HepG2 (cell line): ENCODE measurements around the gene OR4K2. TPM values are rescaled to one million over a fixed set of nuclear protein-coding genes. Genes with fewer than 3 reads are reported as not detected.

Source experiments
- ATF5 ChIP-seq: sonication (generic); formaldehyde crosslinking; IDR thresholded peaks from 2 replicates; pipeline ENCODE4 v1.4.0; 2020; ENCODE audit warnings: mild to moderate bottlenecking, low read depth, missing genetic modification reagents
- ERF ChIP-seq: IDR thresholded peaks from 2 replicates; pipeline ENCODE4 v1.6.1; 2018; ENCODE audit warnings: missing biosample characterization, missing genetic modification reagents
- HHEX ChIP-seq: IDR thresholded peaks from 2 replicates; pipeline ENCODE4 v1.6.1; 2016; ENCODE audit warnings: control low read depth
- IRF1 ChIP-seq: sonication (generic); formaldehyde crosslinking; IDR thresholded peaks from 2 replicates; pipeline ENCODE4 v1.4.0; 2020; ENCODE audit warnings: low read depth, mild to moderate bottlenecking, missing genetic modification reagents
- NR3C1 ChIP-seq: sonication (generic); formaldehyde crosslinking; IDR thresholded peaks from 2 replicates; pipeline ENCODE4 v1.4.0; 2020; ENCODE audit warnings: missing genetic modification reagents
- SNAPC5 ChIP-seq: sonication (generic); formaldehyde crosslinking; IDR thresholded peaks from 2 replicates; pipeline ENCODE4 v1.8.1; 2023; ENCODE audit warnings: mild to moderate bottlenecking, missing genetic modification reagents, borderline replicate concordance
- SP140L ChIP-seq: sonication (generic); formaldehyde crosslinking; IDR thresholded peaks from 2 replicates; pipeline ENCODE4 v1.4.0; 2020; ENCODE audit warnings: missing genetic modification reagents, borderline replicate concordance
- TBP ChIP-seq: sonication (generic); formaldehyde crosslinking; IDR thresholded peaks from 2 replicates; pipeline ENCODE4 v1.5.0; 2020; ENCODE audit warnings: missing genetic modification reagents
- ZHX2 ChIP-seq, 2 experiments: sonication (generic) in 1 of 2; formaldehyde crosslinking in 1 of 2; IDR thresholded peaks; 2 replicates each; pipeline versions ENCODE4 v1.6.1 to v1.9.0; 2014 to 2022; ENCODE audit warnings: antibody characterized with exemption in 1 of 2, borderline replicate concordance in 1 of 2, inconsistent platforms in 1 of 2, low read depth in 1 of 2, missing genetic modification reagents in 1 of 2
- ZNF432 ChIP-seq: sonication (generic); formaldehyde crosslinking; IDR thresholded peaks from 2 replicates; pipeline ENCODE4 v1.5.0; 2020; ENCODE audit warnings: missing genetic modification reagents, mild to moderate bottlenecking, borderline replicate concordance
- ZNF816 ChIP-seq: sonication (generic); formaldehyde crosslinking; IDR thresholded peaks from 2 replicates; pipeline ENCODE4 v1.8.0; 2022; ENCODE audit warnings: missing genetic modification reagents, mild to moderate bottlenecking, borderline replicate concordance
- polyA plus RNA-seq, 8 experiments: library from polyadenylated mRNA; depleted of rRNA in 3 of 8; stranded (reverse) in 7 of 8; unstranded in 1 of 8; fragments of >200 nt; fragmentation: Illumina TruSeq in 4 of 8; extraction: Trizol in 4 of 8; gene quantifications; 2 replicates each; pipeline versions ENCODE4 v1.2.1 to v1.2.3, GENCODE V29; 2011 to 2016; ENCODE audit warnings: low read depth in 4 of 8, missing spikeins in 1 of 8, mixed read lengths in 1 of 8; ENCODE audit not compliant: insufficient read depth in 1 of 8
- total RNA-seq, 5 experiments: library from RNA; depleted of rRNA; stranded (reverse); fragments of >200 nt; fragmentation: Illumina TruSeq; extraction: Trizol; gene quantifications; 2 replicates each; pipeline ENCODE4 v1.2.3, GENCODE V29; 2016; ENCODE audit warnings: low read depth in 1 of 5

The OR4K2 gene
- total and polyA plus RNA-seq, 2 of the 13 experiments (the other 11 are each of a cell fraction or from before 2014, with no cell fraction given), result not detected

GRCh38 chr14:19874842-19875241 is at the start of gene OR4K2 (continued):
- TF ChIP-seq ZHX2 (IDR thresholded peaks at IDR 0.05; ENCODE audit: low read depth) (no peak), ZHX2 (CRISPR knock-in tag; IDR thresholded peaks at IDR 0.05; ENCODE audit: borderline replicate concordance) (no peak), ZNF432 (CRISPR knock-in tag) (no peak), SP140L (CRISPR knock-in tag) (no peak), SNAPC5 (CRISPR knock-in tag) (no peak), NR3C1 (no peak), IRF1 (CRISPR knock-in tag) (no peak), TBP (CRISPR knock-in tag) (no peak), ERF (CRISPR knock-in tag) (no peak), ZNF816 (no peak), ATF5 (no peak), HHEX (no peak)
